RCC 7860 (cell line): ENCODE results near the gene CIBAR2.

Experiments
- DNase-seq: peaks from one replicate; pipeline ENCODE4 v3.0.0-alpha.2; 2015; ENCODE audit warnings: low spot score
- FAIRE-seq: peaks from 2 replicates; lab custom pipeline; 2012; peaks lifted over from hg19 to GRCh38; lab: Jason Lieb, UNC

CIBAR2 gene

DNA sequence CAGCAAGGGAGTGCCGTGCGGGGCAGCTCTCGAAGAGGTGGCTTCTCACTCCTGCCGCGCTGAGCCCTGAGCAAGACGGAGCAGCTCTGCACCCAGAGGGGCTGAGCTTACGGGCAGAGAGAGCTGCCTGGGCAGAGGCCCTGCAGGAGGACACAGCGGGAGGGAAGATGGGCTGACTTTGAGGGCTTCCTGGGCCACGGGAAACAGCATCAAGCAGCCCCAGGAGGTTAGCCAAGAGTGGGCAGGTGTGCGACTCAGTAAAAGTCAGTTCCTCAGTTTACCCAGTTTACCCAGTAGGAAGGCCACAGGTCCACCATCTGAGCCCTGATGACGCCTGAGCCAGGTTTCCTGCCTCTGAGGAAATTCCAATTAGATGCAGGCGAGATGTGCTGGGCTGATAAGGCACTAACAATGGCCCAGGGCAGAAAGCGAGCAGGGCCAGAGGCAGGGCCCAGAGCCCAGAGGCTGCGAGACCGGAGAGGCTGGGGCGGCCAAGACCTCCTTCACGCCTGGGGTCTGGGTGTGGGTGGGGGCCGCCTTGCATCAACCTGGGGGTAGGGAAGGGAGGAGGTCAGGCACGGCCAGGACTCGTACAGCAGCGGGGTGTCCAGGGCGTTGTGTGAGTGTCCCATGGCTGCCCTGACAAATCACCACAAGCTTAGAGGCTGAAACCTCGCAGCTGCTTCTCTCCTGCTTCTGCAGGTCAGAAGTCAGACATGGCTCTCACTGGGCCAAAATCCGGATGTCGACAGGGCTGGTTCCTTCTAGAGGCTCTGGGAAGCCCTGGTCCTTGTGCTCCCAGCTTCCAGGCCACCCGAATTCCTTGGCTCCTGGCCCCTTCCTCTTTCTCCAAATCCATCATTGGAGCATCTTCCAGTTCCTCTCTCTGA lies 32.0 kb upstream of the CIBAR2 start:
- DNase-seq (no peak), FAIRE-seq (no peak)

DNA sequence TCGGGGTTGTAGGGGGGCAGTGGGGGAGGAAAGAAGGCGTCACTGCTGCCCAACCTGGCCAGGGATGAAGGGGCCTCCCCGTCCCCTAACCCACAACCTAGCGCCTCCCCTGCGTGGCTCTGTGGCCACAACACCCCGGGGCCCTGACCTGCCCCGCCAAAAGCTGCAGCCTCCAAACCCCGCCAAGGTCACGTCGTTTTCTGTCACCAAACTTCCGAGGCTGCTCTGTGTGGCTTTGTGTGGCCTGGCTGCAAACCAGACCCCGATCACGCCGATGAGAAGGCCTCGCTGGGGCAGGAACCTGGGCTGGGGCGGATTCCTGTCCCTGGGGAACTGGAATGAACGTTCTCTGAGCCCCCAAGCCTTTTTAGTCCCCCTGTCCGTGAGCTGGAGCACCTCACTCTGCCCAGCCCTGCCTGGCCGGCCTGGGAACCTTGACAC lies 30.5 kb upstream of the CIBAR2 start:
- FAIRE-seq, result no peak

DNA sequence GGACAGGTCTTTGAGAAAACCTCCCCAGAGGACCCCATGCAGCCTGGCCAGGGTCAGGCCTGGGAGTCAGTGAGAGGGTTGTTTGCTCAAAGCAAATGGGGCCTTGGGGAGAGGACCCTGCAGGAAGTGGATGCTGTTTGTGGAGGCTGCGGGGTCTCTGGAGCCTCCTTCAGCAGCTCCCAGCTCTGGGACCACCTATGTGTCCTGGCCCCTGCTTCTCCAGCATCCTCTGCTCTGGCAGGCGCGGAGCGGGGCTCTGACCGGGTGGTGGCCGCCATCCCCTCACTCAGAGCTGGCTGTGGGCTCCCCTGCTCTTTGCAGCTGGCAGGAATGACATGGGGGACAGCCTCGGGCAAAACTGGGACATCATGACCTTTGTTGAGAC lies 29.8 kb upstream of the CIBAR2 start:
- DNase-seq (no peak), FAIRE-seq (no peak)

More for the DNA sequence above, 30.5 kb upstream of the CIBAR2 start:
- no peak for DNase-seq

DNA sequence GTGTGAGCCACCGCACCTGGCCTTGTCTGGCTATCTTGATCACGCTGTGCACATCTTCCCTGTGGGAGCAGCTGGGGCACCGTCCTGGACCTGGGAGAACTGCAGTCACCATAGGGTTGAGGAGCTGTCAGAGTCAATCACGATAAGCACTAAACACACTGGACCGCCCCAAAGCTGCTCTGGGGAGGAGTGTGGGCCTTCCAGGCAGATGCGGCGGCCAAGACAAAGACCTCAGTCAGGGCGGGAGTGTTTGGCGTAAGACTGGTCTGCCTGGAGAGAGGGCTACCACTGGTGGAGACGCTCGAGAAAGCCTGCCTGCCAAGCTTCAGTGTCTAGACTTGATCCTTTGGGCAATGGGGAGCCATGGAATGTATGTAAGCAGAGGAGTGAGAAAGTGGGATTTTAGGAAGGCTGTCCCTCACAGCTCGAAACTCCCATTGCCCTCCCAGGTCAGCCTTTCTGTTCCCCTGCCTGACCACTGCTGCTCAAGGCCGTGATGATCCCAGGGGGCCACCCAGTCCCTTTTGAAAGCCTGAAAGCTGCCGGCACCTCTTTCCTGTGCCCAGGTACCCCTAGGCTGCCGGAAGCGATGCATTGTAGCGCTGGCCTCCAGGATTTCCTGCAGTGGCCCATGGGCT lies 29.3 kb upstream of the CIBAR2 start:
- FAIRE-seq (no peak), DNase-seq (no peak)

DNA sequence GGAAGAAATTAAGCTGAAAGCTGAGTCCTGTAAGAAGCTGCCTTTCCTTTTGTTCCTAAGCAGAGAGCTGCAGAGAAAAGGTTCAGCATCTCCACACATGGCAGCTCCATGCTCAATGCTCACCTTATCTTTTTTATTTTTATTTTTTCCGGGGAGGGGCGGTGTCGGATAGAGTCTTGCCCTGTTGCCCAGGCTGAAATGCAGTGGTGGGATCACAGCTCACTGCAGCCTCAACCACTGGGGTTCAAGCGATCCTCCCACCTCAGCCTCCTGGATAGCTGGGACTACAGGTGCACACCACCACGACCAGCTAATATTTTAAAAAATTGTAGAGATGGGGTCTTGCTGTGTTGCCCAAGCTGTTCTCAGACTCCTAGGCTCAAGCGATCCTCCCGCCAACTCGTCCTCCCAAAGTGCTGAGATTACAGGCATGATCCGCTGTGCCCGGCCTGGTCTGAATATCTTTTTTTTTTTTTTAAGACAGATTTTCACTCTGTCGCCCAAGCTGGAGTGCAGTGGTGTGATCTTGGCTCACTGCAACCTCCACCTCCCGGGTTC lies 28.3 kb upstream of the CIBAR2 start:
- DNase-seq (no peak), FAIRE-seq (no peak)

DNA sequence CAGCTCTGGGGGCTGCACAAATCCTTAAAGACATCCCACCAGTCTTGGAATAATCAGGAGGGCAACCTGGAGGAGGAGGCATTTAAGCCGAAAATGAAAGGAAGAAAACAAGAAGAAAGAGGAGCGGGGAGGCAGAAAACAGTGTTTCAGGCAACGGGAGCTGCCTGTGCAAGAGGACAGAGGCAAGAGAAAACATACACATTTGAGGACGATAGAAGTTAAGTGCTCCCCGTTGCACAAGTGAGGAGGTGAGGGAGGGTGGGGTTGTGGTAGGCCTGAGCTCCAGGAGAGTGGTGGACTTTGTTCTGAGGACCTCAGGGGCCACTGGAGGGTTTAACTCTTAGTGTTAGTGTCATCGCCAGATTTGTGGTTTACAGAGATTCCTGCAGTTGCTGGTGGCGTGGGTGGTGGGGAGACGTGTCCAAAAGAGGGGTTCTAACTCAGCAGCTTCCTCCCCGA lies 27.6 kb upstream of the CIBAR2 start:
- FAIRE-seq (no peak), DNase-seq (no peak)

DNA sequence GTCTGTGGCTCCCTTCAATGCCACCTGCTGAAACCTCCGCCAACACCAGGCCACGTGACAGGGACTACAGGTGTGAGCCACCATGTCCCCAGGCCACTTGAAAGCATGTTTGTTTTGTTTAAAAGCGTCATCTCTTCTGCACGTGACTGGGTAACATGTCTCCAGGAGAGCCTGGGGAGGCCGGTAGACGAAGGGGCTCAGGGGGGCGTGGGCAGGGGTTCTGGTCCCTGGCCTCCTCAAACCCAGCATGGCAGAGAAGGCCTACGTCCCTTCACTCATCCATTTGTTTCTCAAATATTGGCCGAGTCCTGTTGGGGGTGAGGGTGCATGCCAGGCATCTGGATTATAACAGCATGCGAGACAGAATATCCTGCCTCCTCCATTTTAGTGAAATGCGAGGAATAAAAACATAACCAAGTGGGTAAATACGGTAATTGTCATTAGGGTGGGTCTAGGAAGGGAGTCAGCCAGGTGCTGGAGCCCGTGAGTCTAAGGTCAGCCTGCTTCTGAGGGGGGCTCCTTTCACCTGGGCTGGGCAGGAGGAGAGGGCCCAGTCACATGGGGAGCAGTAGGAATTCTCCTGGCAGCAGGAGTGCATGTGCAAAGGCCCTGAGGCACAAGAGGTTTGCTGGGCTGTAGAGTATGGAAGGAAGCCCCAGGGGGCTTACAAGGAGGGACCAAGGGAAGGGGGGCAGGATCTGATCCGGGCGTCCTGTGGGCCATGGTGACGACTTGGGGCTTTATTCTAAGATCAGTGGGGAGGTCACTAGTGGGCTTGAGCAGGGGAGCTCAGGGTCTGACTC lies 26.8 kb upstream of the CIBAR2 start:
- no peak for DNase-seq
- no peak for FAIRE-seq

DNA sequence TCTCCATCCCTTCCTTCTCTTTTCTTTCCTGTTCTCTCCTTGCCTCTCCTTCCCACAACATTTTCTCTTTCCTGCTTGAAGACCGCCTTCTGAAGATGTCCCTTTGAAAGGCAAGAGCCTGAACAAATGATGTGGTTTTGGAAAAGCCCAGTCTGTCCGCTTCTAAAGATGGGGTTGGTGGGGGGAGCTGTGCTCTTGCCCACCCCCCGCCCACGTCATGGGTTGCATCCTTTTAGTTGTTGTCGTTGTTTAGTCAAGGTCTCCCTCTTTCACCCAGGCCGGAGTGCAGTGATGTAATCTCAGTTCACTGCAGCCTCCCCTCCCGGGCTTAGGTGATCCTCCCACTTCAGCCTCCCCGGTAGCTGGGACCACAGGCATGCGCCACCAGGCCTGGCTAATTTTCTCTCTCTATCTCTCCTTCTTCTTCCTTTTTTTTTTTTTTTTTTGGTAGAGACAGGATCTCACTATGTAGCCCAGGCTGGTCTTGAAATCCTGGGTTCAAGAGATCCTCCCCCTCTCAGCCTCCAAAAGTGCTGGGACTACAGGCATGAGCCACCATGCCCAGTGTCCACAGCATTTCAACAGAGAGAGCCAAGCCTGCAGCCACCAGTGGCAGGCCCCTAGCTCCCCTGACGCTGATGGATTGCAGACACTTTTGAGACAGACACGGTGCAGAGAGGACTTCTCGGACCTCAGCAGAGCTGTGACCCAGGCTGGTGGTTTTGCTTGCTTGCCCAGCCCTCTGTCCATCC lies 26.0 kb upstream of the CIBAR2 start:
- DNase-seq (no peak), FAIRE-seq (no peak)

DNA sequence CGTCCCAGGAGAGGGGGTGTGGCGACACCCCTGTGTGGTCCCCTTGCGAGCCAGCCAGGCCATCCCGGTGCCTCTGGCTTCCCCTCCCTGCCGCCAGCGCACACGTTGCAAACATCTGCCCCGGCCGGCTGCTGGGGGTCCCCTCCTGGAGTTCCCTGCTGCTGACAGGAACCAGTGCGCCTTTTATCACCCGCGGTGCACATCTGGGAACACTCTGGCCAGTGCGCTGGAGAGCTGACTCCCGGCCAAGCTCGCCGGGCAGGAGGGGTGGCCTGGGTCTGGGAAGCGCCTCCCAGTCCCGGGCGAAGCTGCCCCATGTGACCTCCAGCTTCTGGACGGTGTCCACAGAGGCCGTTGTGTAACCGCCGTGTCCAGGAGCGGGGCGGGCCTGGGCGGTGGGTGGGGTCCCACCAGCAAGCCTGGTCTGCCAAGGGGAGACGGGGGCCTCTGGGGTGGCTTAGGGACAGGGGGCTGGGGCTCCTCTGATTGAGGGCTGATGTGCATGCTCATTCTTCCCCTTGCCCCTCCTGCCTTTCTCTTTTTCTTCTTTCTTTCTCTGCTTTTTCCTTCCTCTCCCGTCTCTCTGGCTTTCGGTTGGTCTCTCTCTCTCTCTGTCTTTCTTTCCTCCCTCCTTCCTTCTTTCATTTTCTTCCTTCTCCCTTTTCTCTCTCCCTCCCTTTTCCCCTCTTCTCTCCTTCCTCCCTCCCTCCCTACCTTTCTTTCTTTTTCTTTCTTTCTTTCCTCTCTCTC lies 25.2 kb upstream of the CIBAR2 start:
- DNase-seq (no peak), FAIRE-seq (no peak)

DNA sequence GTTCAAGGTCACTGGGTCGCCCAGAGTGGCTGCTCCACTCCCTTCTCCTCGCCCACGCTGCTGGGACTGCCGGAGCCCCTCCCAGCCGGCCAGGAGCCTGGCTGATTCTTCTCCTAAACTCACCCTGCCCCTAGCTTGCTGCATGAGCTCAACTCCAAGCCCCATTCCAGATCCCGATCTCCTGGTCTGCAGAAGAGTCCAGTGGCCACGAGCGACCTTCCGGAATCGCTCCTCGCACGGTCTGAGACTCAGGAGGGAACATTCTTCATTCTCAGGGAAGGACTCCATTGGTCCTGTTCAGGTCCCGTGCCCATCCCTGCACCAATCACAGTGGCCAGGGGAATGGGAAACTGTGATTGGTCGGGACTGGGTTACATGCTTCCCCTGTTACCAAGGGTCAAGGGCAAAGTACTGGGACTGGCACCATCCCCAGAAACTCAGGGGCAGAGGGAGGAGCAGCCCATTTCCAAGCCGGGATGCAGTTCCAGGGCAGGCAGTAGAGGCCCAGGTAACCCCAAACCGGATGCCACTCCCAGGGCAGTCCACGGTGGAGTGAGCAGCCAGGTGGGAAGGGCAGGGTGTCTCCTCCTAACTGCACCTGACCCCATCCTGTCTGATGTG lies 24.5 kb upstream of the CIBAR2 start:
- FAIRE-seq, result no peak
- DNase-seq, result no peak

DNA sequence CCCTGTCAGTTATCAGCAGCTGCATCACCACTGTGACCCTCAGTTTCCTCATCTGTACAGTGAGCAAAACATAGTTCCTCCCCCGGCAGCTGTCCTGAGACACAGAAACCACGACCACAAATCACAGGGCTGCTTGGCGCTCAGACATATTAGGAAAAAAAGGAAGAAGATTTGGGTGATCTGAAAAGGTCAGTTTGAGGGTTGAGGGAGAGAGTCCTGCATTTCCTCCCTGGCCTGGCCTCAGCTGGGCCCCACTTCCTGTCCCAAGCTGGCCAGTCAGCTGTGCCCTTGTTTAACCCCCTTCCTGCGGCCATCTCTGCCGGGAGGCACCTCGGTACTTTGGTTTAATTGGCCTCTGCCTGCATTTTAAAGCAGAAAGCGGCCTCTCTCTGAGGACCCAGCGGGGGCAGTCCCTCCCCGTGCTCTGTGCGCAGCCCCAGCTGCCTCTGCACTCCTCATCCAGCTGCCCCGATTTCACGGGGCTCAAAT lies 24.0 kb upstream of the CIBAR2 start:
- FAIRE-seq (no peak), DNase-seq (no peak)

DNA sequence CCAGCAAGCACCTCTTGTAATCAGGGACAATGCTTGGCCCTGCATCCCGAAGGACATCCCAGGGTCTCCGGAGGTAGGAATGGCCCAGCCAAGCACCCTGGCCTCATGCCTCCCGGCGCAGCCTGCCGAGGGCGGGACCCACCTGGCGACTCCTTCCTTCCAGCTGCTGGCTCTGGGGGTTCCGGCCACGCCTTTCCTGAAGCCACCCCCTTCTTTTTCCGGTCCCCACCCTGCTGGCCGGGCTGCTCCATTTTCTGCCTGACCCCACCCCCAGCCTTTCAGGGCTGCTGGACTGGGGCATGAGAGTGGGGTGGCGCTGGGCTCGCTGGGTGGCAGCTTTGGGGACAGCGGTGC lies 22.5 kb upstream of the CIBAR2 start:
- no peak for DNase-seq
- FAIRE-seq, result no peak

DNA sequence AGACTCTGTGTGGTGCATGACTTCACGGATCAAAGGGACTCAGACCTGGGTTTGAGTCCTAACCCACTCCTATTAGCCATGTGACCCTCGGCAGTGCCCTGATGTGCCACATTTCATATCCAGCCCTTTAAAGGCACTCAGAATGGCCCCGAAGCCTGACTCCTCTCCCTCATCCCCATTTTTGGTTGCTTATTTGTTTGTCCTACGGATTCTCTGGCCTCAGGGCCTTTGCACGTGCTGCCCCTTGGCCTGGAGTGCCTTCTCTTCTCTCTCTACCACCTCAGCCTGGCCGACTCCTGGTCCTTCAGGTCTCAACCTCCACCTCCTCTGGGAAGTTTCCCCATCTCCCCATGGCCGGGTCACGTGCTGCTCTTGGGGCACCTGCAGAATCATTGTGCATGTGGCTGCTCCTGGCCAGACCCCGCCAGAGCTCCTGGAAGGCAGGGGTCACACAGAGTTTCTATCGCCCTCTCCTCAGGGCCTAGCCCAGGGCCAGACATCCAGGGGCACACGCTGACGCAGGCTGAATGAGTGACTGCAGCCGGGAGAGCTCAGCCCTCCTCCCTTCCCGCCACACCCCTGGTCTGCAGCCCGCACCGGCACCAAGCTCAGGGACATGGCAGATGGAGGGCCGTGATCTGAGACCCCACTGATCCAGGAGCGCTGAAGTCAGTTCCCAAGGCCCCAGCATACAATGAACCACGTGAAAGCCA lies 22.0 kb upstream of the CIBAR2 start:
- FAIRE-seq (no peak), DNase-seq (no peak)

DNA sequence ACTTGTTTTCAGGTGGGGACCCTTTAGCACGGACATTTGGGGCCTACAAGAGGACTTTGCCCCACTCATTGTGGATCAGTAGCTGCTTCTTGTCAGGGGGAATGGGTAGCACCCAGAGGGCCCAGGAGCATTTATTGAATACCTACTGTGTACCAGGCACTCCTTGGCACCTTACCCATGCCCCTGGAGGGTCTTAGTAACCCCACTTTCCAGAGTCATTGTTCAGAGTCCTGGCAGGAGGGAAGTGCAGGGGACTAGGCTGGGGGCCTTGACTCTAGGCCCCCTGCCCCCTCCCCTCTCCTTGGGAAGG lies 21.0 kb upstream of the CIBAR2 start:
- FAIRE-seq, result no peak
- DNase-seq, result no peak

DNA sequence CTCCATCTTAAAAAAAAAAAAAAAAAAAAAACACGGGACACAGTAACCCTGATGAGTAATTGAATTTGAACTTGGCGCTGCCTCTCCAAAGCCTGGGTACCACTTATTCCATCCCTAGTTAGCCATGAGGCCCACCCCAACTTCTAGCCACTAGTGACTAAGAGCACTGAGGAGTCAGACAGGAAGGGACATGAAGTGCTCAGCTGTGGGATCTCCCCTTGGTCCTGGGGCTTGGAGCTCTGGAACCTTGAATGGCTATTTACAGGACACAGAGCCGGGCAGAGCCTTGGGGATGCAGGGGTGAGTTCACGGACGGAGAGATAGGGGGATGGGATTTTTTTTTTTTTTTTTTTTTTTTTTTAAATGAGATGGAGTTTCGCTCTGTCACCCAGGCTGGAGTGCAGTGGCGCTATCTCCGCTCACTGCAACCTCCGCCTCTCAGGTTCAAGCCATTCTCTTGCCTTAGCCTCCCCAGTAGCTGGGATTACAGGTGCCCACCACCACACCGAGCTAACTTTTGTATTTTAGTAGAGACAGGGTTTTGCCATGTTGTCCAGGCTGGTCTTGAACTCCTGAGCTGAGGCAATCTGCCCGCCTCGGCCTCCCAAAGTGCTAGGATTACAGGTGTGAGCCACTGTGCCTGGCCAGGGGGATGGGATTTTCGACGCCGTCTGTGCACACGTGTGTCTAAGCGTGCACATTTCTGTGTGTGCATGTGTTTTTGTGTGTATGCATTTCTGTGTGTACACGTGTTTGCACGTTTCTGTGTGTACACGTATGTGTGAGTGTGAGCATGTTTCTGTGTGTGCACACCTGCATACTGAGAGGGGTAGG lies 20.4 kb upstream of the CIBAR2 start:
- DNase-seq (no peak), FAIRE-seq (no peak)

DNA sequence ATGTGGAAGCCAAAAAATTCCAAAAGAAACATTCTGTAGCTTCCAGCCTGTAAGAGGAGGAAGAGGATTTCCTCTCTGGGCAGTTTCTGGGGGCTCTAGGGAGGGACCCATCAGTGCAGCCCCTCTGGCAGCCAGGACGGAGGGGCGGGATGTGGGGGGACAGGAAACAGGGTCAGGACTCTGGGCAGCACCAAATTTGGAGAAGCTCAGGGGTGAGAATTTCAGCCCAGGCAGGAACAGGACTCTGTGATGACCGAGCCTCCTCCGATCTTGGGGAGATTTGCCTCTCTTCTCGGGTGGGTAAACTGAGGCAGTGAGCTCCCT lies 18.4 kb upstream of the CIBAR2 start:
- FAIRE-seq (no peak), DNase-seq (no peak)

DNA sequence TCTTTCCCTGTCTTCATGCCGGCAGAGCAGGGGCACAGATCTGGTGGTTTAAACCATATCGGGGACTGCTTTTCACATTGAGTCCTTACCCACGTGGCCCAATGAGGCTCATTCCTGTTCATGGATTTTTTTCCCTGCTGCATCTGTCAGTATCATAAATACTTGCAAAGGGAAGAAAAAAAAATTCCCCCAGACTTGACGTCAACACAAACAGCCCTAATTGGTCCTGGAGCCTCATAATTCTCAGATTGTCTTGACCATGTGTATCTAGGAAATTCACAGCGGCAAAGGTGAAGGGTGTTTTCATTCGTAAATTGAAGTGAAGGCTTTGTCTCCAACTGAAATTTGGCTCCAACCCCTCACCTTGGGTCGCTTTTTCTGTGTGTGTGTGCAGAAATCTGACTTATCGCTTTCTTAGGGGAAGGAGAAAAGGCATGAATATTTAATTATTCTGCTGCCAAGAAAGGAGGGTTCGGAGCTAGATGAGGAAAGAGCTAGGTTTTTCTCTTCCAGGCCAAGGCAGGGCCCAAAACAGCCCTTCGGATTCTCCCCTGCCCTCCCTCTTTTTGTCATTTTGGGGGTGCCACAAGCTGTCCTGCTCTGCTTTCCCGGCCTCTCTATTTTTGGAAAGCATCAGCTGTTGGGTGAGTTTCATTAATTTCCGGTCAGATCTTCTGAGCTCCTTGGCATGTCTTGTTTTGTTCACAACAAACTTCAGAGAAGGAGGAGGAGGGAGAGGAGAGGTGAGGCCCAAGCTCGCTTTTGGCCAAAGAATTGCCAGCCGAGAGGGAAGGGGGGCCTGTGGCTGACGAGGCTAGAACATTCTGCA lies 17.8 kb upstream of the CIBAR2 start:
- DNase-seq (no peak), FAIRE-seq (no peak)
